HepG2 (cell line): ENCODE data around the gene EPN3. TPM values are rescaled to one million over a fixed set of nuclear protein-coding genes. Genes with fewer than 3 reads are reported as not detected.

Experiments
- MIXL1 ChIP-seq: IDR thresholded peaks from 2 replicates; pipeline ENCODE4 v1.6.1; 2016
- NFYC ChIP-seq: IDR thresholded peaks from 2 replicates; pipeline ENCODE4 v1.6.1; 2016; ENCODE audit warnings: missing genetic modification reagents, missing compliant biosample characterization
- NR2F2 ChIP-seq: IDR thresholded peaks from 2 replicates; pipeline ENCODE4 v1.6.1; 2012; ENCODE audit warnings: low read depth, inconsistent platforms, borderline replicate concordance
- NR2F6 ChIP-seq, 2 experiments: IDR thresholded peaks; 2 replicates each; pipeline ENCODE4 v1.6.1; 2016; ENCODE audit warnings: antibody characterized with exemption in 1 of 2, mild to moderate bottlenecking in 1 of 2
- RBFOX2 ChIP-seq: fragments of 200-400 bp; formaldehyde crosslinking; IDR thresholded peaks from 2 replicates; pipeline ENCODE4 v1.6.1; 2017; ENCODE audit warnings: low read depth, mild to moderate bottlenecking, low read length
- SRF ChIP-seq: IDR thresholded peaks from 2 replicates; pipeline ENCODE4 v1.6.1; 2011; ENCODE audit warnings: mild to moderate bottlenecking, low read depth, low read length, moderate library complexity
- STAG1 ChIP-seq: sonication (generic); formaldehyde crosslinking; IDR thresholded peaks from 2 replicates; pipeline ENCODE4 v1.4.0; 2020; ENCODE audit warnings: missing genetic modification reagents
- ZKSCAN1 ChIP-seq: fragments of 150-350 bp; IDR thresholded peaks from 2 replicates; pipeline ENCODE4 v1.6.1; 2014; ENCODE audit warnings: low read length
- ZNF101 ChIP-seq: sonication (generic); formaldehyde crosslinking; IDR thresholded peaks from 2 replicates; pipeline ENCODE4 v1.4.0; 2020; ENCODE audit warnings: mild to moderate bottlenecking, low read depth, missing genetic modification reagents, borderline replicate concordance
- ZNF224 ChIP-seq: sonication (generic); formaldehyde crosslinking; IDR thresholded peaks from 2 replicates; pipeline ENCODE4 v1.5.0; 2020; ENCODE audit warnings: mild to moderate bottlenecking, missing genetic modification reagents
- ZNF44 ChIP-seq: sonication (generic); formaldehyde crosslinking; IDR thresholded peaks from 2 replicates; pipeline ENCODE4 v1.5.1; 2020; ENCODE audit warnings: mild to moderate bottlenecking, missing genetic modification reagents
- ZNF589 ChIP-seq: sonication (generic); formaldehyde crosslinking; conservative IDR thresholded peaks from 2 replicates; pipeline ENCODE4 v1.8.0; 2022; ENCODE audit warnings: mild to moderate bottlenecking, moderate library complexity, missing genetic modification reagents
- ZNF629 ChIP-seq: sonication (generic); formaldehyde crosslinking; conservative IDR thresholded peaks from 2 replicates; pipeline ENCODE4 v1.5.0; 2020; ENCODE audit warnings: missing genetic modification reagents
- ZNF672 ChIP-seq: sonication (generic); formaldehyde crosslinking; IDR thresholded peaks from 2 replicates; pipeline ENCODE4 v1.8.1; 2022; ENCODE audit warnings: missing genetic modification reagents
- polyA plus RNA-seq, 8 experiments: library from polyadenylated mRNA; depleted of rRNA in 3 of 8; stranded (reverse) in 7 of 8; unstranded in 1 of 8; fragments of >200 nt; fragmentation: Illumina TruSeq in 4 of 8; extraction: Trizol in 4 of 8; gene quantifications; 2 replicates each; pipeline versions ENCODE4 v1.2.1 to v1.2.3, GENCODE V29; 2011 to 2016; ENCODE audit warnings: low read depth in 4 of 8, missing spikeins in 1 of 8, mixed read lengths in 1 of 8; ENCODE audit not compliant: insufficient read depth in 1 of 8
- total RNA-seq, 5 experiments: library from RNA; depleted of rRNA; stranded (reverse); fragments of >200 nt; fragmentation: Illumina TruSeq; extraction: Trizol; gene quantifications; 2 replicates each; pipeline ENCODE4 v1.2.3, GENCODE V29; 2016; ENCODE audit warnings: low read depth in 1 of 5
- TF ChIP-seq, protein P1 (sequence below): sonication (generic); formaldehyde crosslinking; IDR thresholded peaks from 2 replicates; pipeline ENCODE4 v1.4.0; 2020; ENCODE audit warnings: mild to moderate bottlenecking, missing genetic modification reagents
- TF ChIP-seq, protein P2 (sequence below): IDR thresholded peaks from 2 replicates; pipeline ENCODE4 v1.6.1; 2016; ENCODE audit warnings: control low read depth

The EPN3 gene
- total and polyA plus RNA-seq, 2 of the 13 experiments (the other 11 are each of a cell fraction or from before 2014, with no cell fraction given): 0.11 to 0.95 TPM

GRCh38 chr17:50501054-50501453, 31.5 kb upstream of the EPN3 start (continued):
- no peak for TF ChIP-seq ZNF224 (CRISPR knock-in tag)
- no peak for TF ChIP-seq ZNF672 (CRISPR knock-in tag)
- TF ChIP-seq RBFOX2: no peak
- no peak for TF ChIP-seq ZNF44 (CRISPR knock-in tag)
- no peak for TF ChIP-seq ZNF629 (CRISPR knock-in tag)
- TF ChIP-seq NFYC (CRISPR knock-in tag): no peak
- peak; percentile 5; the same call in 1 of the 2 replicates for TF ChIP-seq STAG1 (CRISPR knock-in tag)
- peak; percentile 16; the same call in 1 of the 2 replicates for TF ChIP-seq MIXL1 (CRISPR knock-in tag)
- TF ChIP-seq ZNF589: no peak
- TF ChIP-seq NR2F2: no peak
- 0 out of 2 replicates have a peak, but pooled peaks have one; percentile 54 for TF ChIP-seq SRF
- TF ChIP-seq ZKSCAN1: peak; percentile 52; the same call in 1 of the 2 replicates
- TF ChIP-seq ZNF101: no peak
- TF ChIP-seq, protein P1, sequence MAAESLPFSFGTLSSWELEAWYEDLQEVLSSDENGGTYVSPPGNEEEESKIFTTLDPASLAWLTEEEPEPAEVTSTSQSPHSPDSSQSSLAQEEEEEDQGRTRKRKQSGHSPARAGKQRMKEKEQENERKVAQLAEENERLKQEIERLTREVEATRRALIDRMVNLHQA: no peak
- TF ChIP-seq, protein P2, sequence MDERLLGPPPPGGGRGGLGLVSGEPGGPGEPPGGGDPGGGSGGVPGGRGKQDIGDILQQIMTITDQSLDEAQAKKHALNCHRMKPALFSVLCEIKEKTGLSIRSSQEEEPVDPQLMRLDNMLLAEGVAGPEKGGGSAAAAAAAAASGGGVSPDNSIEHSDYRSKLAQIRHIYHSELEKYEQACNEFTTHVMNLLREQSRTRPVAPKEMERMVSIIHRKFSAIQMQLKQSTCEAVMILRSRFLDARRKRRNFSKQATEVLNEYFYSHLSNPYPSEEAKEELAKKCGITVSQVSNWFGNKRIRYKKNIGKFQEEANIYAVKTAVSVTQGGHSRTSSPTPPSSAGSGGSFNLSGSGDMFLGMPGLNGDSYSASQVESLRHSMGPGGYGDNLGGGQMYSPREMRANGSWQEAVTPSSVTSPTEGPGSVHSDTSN (CRISPR knock-in tag): no peak
- TF ChIP-seq NR2F6 (IDR thresholded peaks at IDR 0.05): peak; percentile 43
- no peak for TF ChIP-seq NR2F6 (CRISPR knock-in tag; IDR thresholded peaks at IDR 0.05)
